ENCODE data around the gene SEC14L5.

The SEC14L5 gene

GRCh38 chr16:4915226-4915761, 42.8 kb upstream of the SEC14L5 start:
- H3K4me3 ChIP-seq (ENCODE audit: low read length), result no peak overlapping the region
- H3K4me1 ChIP-seq (ENCODE audit: low read length), result no peaks in the 10 kb centered on the region
- H3K36me3 ChIP-seq (replicated peaks; ENCODE audit: low read depth, low read length), result no peaks in the 10 kb centered on the region
- no peak overlapping the region for H3K27ac ChIP-seq (ENCODE audit: low read length)
- no peaks in the 10 kb centered on the region for H3K27me3 ChIP-seq (ENCODE audit: low read depth, low read length)
- no peak for TF ChIP-seq CTCF (IDR thresholded peaks at IDR 0.05; ENCODE audit: low read depth, low read length)
- TF ChIP-seq EZH2phosphoT487 (IDR thresholded peaks at IDR 0.05; ENCODE audit: low read depth), result no peak
- H2AFZ ChIP-seq (ENCODE audit: low read depth, low read length), result no peak overlapping the region
- H3K79me2 ChIP-seq (ENCODE audit: low read length), result no peaks in the 10 kb centered on the region
- H3K9ac ChIP-seq (ENCODE audit: low read length), result no peak overlapping the region
- H4K20me1 ChIP-seq (ENCODE audit: insufficient read depth, low read length), result no peaks in the 10 kb centered on the region
- no peaks in the 10 kb centered on the region for H3K9me3 ChIP-seq (ENCODE audit: insufficient read depth, low read length)
- no peak overlapping the region for H3K4me2 ChIP-seq (ENCODE audit: low read length)

- no peaks in the 10 kb centered on the region for H3K9me3 ChIP-seq (ENCODE audit: insufficient read depth, low read length)
- H3K9ac ChIP-seq (ENCODE audit: low read length), result no peak overlapping the region
- H3K4me1 ChIP-seq (ENCODE audit: low read length), result no peaks in the 10 kb centered on the region
- H3K79me2 ChIP-seq (ENCODE audit: low read length), result no peaks in the 10 kb centered on the region
- no peaks in the 10 kb centered on the region for H4K20me1 ChIP-seq (ENCODE audit: insufficient read depth, low read length)
- no peaks in the 10 kb centered on the region for H3K36me3 ChIP-seq (replicated peaks; ENCODE audit: low read depth, low read length)
- H3K4me3 ChIP-seq (ENCODE audit: low read length), result no peak overlapping the region
- H3K27ac ChIP-seq (ENCODE audit: low read length), result no peak overlapping the region
- no peak overlapping the region for H2AFZ ChIP-seq (ENCODE audit: low read depth, low read length)
- H3K27me3 ChIP-seq (ENCODE audit: low read depth, low read length), result no peaks in the 10 kb centered on the region
- TF ChIP-seq EZH2phosphoT487 (IDR thresholded peaks at IDR 0.05; ENCODE audit: low read depth) (no peak), CTCF (IDR thresholded peaks at IDR 0.05; ENCODE audit: low read depth, low read length) (no peak)
- no peak overlapping the region for H3K4me2 ChIP-seq (ENCODE audit: low read length)
Measured at GRCh38 chr16:4917117-4917516, 41.0 kb upstream of the SEC14L5 start.

GRCh38 chr16:4918781-4919251, 39.3 kb upstream of the SEC14L5 start:
- no peak overlapping the region for H3K27ac ChIP-seq (ENCODE audit: low read length)
- no peak overlapping the region for H3K4me2 ChIP-seq (ENCODE audit: low read length)

GRCh38 chr16:4920826-4921225, 37.3 kb upstream of the SEC14L5 start:
- no peak for TF ChIP-seq CTCF (IDR thresholded peaks at IDR 0.05; ENCODE audit: low read depth, low read length)
- TF ChIP-seq EZH2phosphoT487 (IDR thresholded peaks at IDR 0.05; ENCODE audit: low read depth), result no peak
- no peak overlapping the region for H3K4me3 ChIP-seq (ENCODE audit: low read length)

More at GRCh38 chr16:4918781-4919251, 39.3 kb upstream of the SEC14L5 start:
- no peaks in the 10 kb centered on the region for H3K4me1 ChIP-seq (ENCODE audit: low read length)
- H3K4me3 ChIP-seq (ENCODE audit: low read length), result no peak overlapping the region
- TF ChIP-seq EZH2phosphoT487 (IDR thresholded peaks at IDR 0.05; ENCODE audit: low read depth) (no peak), CTCF (IDR thresholded peaks at IDR 0.05; ENCODE audit: low read depth, low read length) (no peak)
- no peak overlapping the region for H3K9ac ChIP-seq (ENCODE audit: low read length)
- no peak overlapping the region for H2AFZ ChIP-seq (ENCODE audit: low read depth, low read length)
- no peaks in the 10 kb centered on the region for H3K79me2 ChIP-seq (ENCODE audit: low read length)
- no peaks in the 10 kb centered on the region for H3K9me3 ChIP-seq (ENCODE audit: insufficient read depth, low read length)
- H3K36me3 ChIP-seq (replicated peaks; ENCODE audit: low read depth, low read length), result no peaks in the 10 kb centered on the region
- no peaks in the 10 kb centered on the region for H4K20me1 ChIP-seq (ENCODE audit: insufficient read depth, low read length)
- H3K27me3 ChIP-seq (ENCODE audit: low read depth, low read length), result peaks cover 8% of the 10 kb centered on the region

More at GRCh38 chr16:4920826-4921225, 37.3 kb upstream of the SEC14L5 start:
- H3K4me1 ChIP-seq (ENCODE audit: low read length), result no peaks in the 10 kb centered on the region
- no peaks in the 10 kb centered on the region for H4K20me1 ChIP-seq (ENCODE audit: insufficient read depth, low read length)
- H3K27me3 ChIP-seq (ENCODE audit: low read depth, low read length), result peaks cover 12% of the 10 kb centered on the region
- H3K9ac ChIP-seq (ENCODE audit: low read length), result no peak overlapping the region
- H2AFZ ChIP-seq (ENCODE audit: low read depth, low read length), result no peak overlapping the region
- no peak overlapping the region for H3K4me2 ChIP-seq (ENCODE audit: low read length)
- no peak overlapping the region for H3K27ac ChIP-seq (ENCODE audit: low read length)
- H3K36me3 ChIP-seq (replicated peaks; ENCODE audit: low read depth, low read length), result no peaks in the 10 kb centered on the region
- no peaks in the 10 kb centered on the region for H3K79me2 ChIP-seq (ENCODE audit: low read length)
- H3K9me3 ChIP-seq (ENCODE audit: insufficient read depth, low read length), result no peaks in the 10 kb centered on the region

Measured in OCI-LY3 (cell line).